Endothelial cell (in vitro differentiated cells): Measurements from ENCODE around the gene FAM110C. TPM values are rescaled to one million over a fixed set of nuclear protein-coding genes. Genes with fewer than 3 reads are reported as not detected.

Experiments
- DNase-seq: peaks from one replicate; pipeline ENCODE4 v3.0.0; 2021; ENCODE audit warnings: low spot score
- H3K27ac Mint-ChIP-seq: one replicate; pipeline ENCODE4 v1.8.0; 2021; ENCODE audit warnings: mixed read lengths, inconsistent platforms; ENCODE audit not compliant: unreplicated experiment
- H3K27me3 Mint-ChIP-seq: one replicate; pipeline ENCODE4 v1.8.0; 2021; ENCODE audit warnings: mild to moderate bottlenecking, moderate library complexity, mixed read lengths, inconsistent platforms; ENCODE audit not compliant: unreplicated experiment
- H3K36me3 Mint-ChIP-seq: one replicate; pipeline ENCODE4 v1.8.0; 2021; ENCODE audit warnings: mild to moderate bottlenecking, low read depth, mixed read lengths, inconsistent platforms; ENCODE audit not compliant: unreplicated experiment
- H3K4me1 Mint-ChIP-seq: one replicate; pipeline ENCODE4 v1.8.0; 2021; ENCODE audit warnings: mild to moderate bottlenecking, mixed read lengths, inconsistent platforms; ENCODE audit not compliant: unreplicated experiment
- H3K4me3 Mint-ChIP-seq: one replicate; pipeline ENCODE4 v1.8.0; 2021; ENCODE audit warnings: mild to moderate bottlenecking, mixed read lengths, inconsistent platforms; ENCODE audit not compliant: unreplicated experiment
- H3K9me3 Mint-ChIP-seq: one replicate; pipeline ENCODE4 v1.8.0; 2021; ENCODE audit warnings: mixed read lengths, inconsistent platforms; ENCODE audit not compliant: unreplicated experiment
- total RNA-seq: library from RNA; stranded (reverse); fragmentation: NEBNext Ultra II Directional; extraction: Animal tissue kit (Norgen Biotek cat#: 25700); gene quantifications from one replicate; pipeline ENCODE4 v1.2.1, GENCODE V29; 2021; ENCODE audit not compliant: unreplicated experiment
- TF ChIP-seq, protein P1 (sequence below): fragments of 200-600 bp; sonication (generic); IDR thresholded peaks from one replicate; pipeline ENCODE4 v1.5.0; 2021; ENCODE audit warnings: antibody characterized with exemption; ENCODE audit not compliant: unreplicated experiment

Gene FAM110C
- total RNA-seq, 1 donor from 2014 or later = 0.08 TPM

DNA sequence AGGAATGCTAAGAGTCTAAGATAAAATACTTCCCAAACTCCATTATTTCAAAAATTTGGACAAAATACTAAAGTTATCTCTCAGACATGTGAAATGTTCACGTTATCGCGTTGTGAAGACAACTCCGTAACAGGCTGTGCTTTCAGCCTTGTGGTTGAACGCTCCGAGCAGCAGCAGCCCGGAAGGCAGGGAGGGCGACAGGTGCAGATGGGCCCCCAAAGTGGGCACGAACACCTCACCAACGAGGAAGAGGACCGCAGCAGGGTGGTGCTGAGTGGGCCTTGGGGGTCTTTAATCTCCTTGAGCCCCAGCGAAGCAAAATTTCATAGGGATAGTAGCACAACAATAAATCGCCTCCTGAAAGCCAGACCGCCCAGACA, 1.0 kb upstream of the FAM110C start:
- H3K4me1 Mint-ChIP-seq = no peaks in the 10 kb centered on the region
- H3K36me3 Mint-ChIP-seq = peaks cover 4% of the 10 kb centered on the region
- H3K27ac Mint-ChIP-seq = no peak overlapping the region
- H3K4me3 Mint-ChIP-seq = no peak overlapping the region
- TF ChIP-seq, protein P1, sequence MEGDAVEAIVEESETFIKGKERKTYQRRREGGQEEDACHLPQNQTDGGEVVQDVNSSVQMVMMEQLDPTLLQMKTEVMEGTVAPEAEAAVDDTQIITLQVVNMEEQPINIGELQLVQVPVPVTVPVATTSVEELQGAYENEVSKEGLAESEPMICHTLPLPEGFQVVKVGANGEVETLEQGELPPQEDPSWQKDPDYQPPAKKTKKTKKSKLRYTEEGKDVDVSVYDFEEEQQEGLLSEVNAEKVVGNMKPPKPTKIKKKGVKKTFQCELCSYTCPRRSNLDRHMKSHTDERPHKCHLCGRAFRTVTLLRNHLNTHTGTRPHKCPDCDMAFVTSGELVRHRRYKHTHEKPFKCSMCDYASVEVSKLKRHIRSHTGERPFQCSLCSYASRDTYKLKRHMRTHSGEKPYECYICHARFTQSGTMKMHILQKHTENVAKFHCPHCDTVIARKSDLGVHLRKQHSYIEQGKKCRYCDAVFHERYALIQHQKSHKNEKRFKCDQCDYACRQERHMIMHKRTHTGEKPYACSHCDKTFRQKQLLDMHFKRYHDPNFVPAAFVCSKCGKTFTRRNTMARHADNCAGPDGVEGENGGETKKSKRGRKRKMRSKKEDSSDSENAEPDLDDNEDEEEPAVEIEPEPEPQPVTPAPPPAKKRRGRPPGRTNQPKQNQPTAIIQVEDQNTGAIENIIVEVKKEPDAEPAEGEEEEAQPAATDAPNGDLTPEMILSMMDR = no peak
- no peaks in the 10 kb centered on the region for H3K9me3 Mint-ChIP-seq
- DNase-seq = no peak
- peaks cover 18% of the 10 kb centered on the region for H3K27me3 Mint-ChIP-seq

DNA sequence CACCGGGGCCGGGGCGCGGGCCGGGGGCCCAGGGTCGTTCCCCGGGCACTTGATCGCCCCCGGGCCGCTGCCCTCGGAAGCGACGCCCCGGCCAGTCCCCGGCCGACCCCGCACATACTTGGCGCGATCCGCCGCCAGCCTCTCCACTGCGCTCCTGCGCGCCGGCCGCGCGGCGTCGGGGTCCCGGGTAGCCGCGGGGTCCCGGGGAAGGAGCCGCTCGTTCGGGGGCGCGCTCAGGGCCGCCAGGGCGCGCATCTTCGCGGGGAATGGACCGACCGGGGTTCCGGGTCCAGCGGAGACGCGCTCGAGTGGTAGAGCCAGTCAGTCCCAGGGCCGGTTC, 204 bp downstream of the FAM110C start:
- Mint-ChIP-seq H3K4me1 (no peaks in the 10 kb centered on the region), H3K4me3 (no peak overlapping the region), H3K27me3 (peaks cover 18% of the 10 kb centered on the region), H3K27ac (no peak overlapping the region), H3K36me3 (peaks cover 4% of the 10 kb centered on the region), H3K9me3 (no peaks in the 10 kb centered on the region)
- TF ChIP-seq, protein P1 = no peak
- DNase-seq = peak; percentile 19

DNA sequence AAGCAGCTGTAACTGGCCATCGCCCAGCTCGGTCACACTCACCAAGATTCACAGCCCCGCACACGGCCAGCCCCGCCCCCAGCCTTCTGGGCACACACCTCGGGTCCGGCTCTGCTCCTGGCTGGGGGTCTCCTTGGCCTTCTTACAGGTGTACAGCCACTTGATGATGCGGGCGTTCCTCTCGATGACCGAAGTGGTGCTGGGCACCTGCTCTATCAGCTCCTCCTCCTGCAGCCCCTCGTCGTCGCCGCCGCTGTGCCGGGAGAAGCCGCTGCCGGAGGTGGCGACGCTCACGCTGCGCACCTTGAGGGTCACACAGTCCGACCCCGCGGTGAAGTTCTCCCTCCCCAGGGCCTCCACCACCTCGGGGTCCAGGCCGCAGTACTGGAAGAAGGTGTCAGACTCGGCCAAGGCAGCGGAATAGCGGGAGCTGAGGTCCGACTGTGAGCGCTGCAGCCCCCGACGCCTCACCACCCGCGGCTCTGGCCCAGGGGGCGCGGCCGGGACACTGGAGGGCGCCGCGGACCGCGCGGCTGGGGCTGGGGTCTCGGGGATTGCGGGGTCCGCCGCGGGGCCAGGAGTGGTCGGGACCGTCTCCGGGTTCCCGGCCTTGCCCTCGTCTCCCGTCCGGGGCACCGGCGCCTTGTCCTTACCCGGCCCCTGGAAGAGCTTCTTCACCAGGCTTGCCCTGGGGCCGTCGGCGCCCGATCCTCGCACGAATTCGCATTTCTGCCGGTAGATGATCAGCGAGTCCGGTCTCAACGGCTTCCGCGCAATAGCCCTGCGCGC, 769 bp downstream of the FAM110C start:
- Mint-ChIP-seq H3K4me3 (peak overlapping the region; percentile 69), H3K4me1 (no peaks in the 10 kb centered on the region), H3K27me3 (peaks cover 18% of the 10 kb centered on the region), H3K36me3 (peaks cover 4% of the 10 kb centered on the region), H3K9me3 (no peaks in the 10 kb centered on the region), H3K27ac (no peak overlapping the region)
- no peak for DNase-seq
- TF ChIP-seq, protein P1 = no peak

DNA sequence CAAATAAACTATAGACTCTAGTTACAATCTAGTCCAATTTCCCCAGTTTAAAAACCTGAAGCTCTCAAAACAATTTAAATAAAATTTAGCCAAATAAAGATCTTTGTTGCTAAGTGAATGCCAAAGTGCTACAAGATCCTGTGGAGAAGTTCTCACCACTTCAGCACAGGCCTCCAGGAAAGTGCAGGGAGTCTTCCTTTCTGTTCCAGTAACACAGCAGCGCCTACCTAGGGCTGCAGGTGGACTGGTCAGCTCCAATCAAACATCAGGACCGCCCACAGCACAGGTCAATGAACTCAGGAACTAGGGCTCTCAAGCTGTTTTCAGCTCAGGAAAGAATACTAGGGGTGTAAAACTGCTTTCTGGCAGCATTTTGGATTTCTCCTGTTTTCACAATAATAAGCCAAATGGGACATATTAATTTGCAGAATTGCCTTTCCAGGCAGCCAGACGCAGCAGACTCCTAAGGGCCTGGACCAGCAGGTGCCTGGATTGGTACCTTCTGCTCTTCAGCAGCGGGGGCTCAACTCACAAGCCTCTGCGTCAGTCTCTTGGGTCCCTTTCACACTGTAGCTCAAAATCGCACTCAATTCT, 1.5 kb downstream of the FAM110C start:
- Mint-ChIP-seq H3K4me3 (peak overlapping the region; percentile 69), H3K9me3 (no peaks in the 10 kb centered on the region), H3K4me1 (no peaks in the 10 kb centered on the region), H3K27me3 (peaks cover 18% of the 10 kb centered on the region), H3K27ac (no peak overlapping the region), H3K36me3 (peaks cover 4% of the 10 kb centered on the region)
- DNase-seq = no peak
- TF ChIP-seq, protein P1 = no peak

DNA sequence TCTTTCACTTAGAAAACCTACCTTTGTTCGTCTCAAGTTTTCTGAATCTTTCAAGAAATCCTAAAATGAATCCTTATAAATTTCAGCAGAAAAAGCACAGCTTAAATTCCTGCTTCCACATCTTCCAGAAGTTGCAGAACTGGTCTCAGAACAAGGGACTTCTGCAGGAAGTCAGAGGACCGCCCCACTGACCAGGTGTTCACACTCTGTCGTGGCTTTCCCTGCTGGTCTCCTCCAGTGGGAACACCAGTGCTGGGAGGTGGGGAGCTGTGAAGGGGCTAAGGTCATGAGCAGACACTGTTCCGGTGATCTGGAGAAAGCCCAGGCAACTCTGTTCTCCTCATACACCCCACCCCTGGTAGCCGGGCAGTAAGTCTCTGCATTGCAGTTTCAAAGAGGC, 3.5 kb downstream of the FAM110C start:
- H3K36me3 Mint-ChIP-seq = peaks cover 3% of the 10 kb centered on the region
- no peaks in the 10 kb centered on the region for H3K9me3 Mint-ChIP-seq
- H3K4me1 Mint-ChIP-seq = no peaks in the 10 kb centered on the region
- TF ChIP-seq, protein P1 = no peak
- no peak overlapping the region for H3K4me3 Mint-ChIP-seq
- H3K27ac Mint-ChIP-seq = no peak overlapping the region
- peaks cover 16% of the 10 kb centered on the region for H3K27me3 Mint-ChIP-seq
- no peak for DNase-seq
